SK-N-SH (cell line): ENCODE measurements around the gene RALBP1. TPM values are rescaled to one million over a fixed set of nuclear protein-coding genes. Genes with fewer than 3 reads are reported as not detected.

Source experiments
- CTCF ChIA-PET: fragments of 300-600, 350-600 bp; formaldehyde crosslinking; extraction: SDS; loops from one replicate; lab custom pipeline; 2021; lab: Yijun Ruan, JAX
- POLR2A ChIA-PET: fragments of 350-600 bp; sonication (Branson Sonifier 250); formaldehyde crosslinking; extraction: SDS; loops from one replicate; lab custom pipeline; 2020; ENCODE audit warnings: antibody characterized with exemption, inconsistent platforms; lab: Yijun Ruan, JAX
- DNase-seq: peaks from one replicate; pipeline ENCODE4 v3.0.0; 2012
- H2AFZ ChIP-seq: fragments of 200-600 bp; sonication (generic); 2 replicates; pipeline ENCODE4 v1.8.1; 2016; ENCODE audit warnings: antibody characterized with exemption, mild to moderate bottlenecking, low read depth
- H3F3A ChIP-seq: fragments of 200-600 bp; sonication (generic); replicated peaks from 2 replicates; pipeline ENCODE3; 2016; ENCODE audit warnings: antibody characterized with exemption, mild to moderate bottlenecking; ENCODE audit not compliant: insufficient read depth
- H3K27ac ChIP-seq, 2 experiments: fragments of 200-500 bp in 1 of 2; fragments of 200-600 bp in 1 of 2; sonication (Bioruptor generic) in 1 of 2; sonication (generic), shearing (Covaris generic) in 1 of 2; 2 replicates each; pipeline versions ENCODE4 v1.5.1 to v1.6.1; 2014 to 2016; ENCODE audit warnings: low read depth in 2 of 2, inconsistent platforms in 1 of 2, low read length in 1 of 2, mild to moderate bottlenecking in 1 of 2, mixed read lengths in 1 of 2
- H3K27me3 ChIP-seq: fragments of 200-600 bp; sonication (generic), shearing (Covaris generic); 2 replicates; pipeline ENCODE4 v1.6.1; 2016; ENCODE audit warnings: mixed run types; ENCODE audit not compliant: insufficient read depth
- H3K36me3 ChIP-seq, 2 experiments: fragments of 200-500 bp in 1 of 2; fragments of 200-600 bp in 1 of 2; sonication (Bioruptor generic) in 1 of 2; sonication (generic) in 1 of 2; replicated peaks in 1 of 2; 2 replicates each; pipeline versions ENCODE3 to v1.5.1; 2014 to 2016; ENCODE audit warnings: low read length in 1 of 2, mild to moderate bottlenecking in 1 of 2; ENCODE audit not compliant: insufficient read depth in 2 of 2, control insufficient read depth in 1 of 2
- H3K4me1 ChIP-seq, 2 experiments: fragments of 200-500 bp in 1 of 2; fragments of 200-600 bp in 1 of 2; sonication (Bioruptor generic) in 1 of 2; sonication (generic), shearing (Covaris generic) in 1 of 2; 2 replicates each; pipeline versions ENCODE4 v1.5.1 to v1.6.1; 2014 to 2016; ENCODE audit warnings: low read depth in 1 of 2, low read length in 1 of 2, mixed run types in 1 of 2; ENCODE audit not compliant: insufficient read depth in 2 of 2, control insufficient read depth in 1 of 2
- H3K4me2 ChIP-seq: fragments of 200-600 bp; sonication (generic), shearing (Covaris generic); 2 replicates; pipeline ENCODE4 v1.6.1; 2017; ENCODE audit warnings: mixed run types
- H3K4me3 ChIP-seq, 2 experiments: fragments of 200-500 bp in 1 of 2; fragments of 200-600 bp in 1 of 2; sonication (Bioruptor generic) in 1 of 2; sonication (generic), shearing (Covaris generic) in 1 of 2; 2 replicates each; pipeline versions ENCODE4 v1.5.1 to v1.8.1; 2014 to 2016; ENCODE audit warnings: low read depth in 2 of 2, inconsistent platforms in 1 of 2, low read length in 1 of 2, mild to moderate bottlenecking in 1 of 2, mixed read lengths in 1 of 2, moderate library complexity in 1 of 2
- H3K79me2 ChIP-seq: fragments of 200-600 bp; sonication (generic); 2 replicates; pipeline ENCODE4 v1.8.1; 2017; ENCODE audit warnings: mild to moderate bottlenecking; ENCODE audit not compliant: insufficient read depth
- H3K9ac ChIP-seq: fragments of 200-600 bp; sonication (generic); 2 replicates; pipeline ENCODE4 v1.6.1; 2017; ENCODE audit warnings: mixed run types
- H3K9me2 ChIP-seq: fragments of 200-600 bp; sonication (generic); 2 replicates; pipeline ENCODE4 v1.6.1; 2017; ENCODE audit warnings: mixed run types
- H3K9me3 ChIP-seq: fragments of 200-600 bp; sonication (generic); 2 replicates; pipeline ENCODE4 v1.6.1; 2017; ENCODE audit warnings: mixed run types, mild to moderate bottlenecking, moderate library complexity
- H4K20me1 ChIP-seq: fragments of 200-600 bp; sonication (generic); 2 replicates; pipeline ENCODE4 v1.6.1; 2017; ENCODE audit warnings: mild to moderate bottlenecking, mixed run types; ENCODE audit not compliant: insufficient read depth
- CHD2 ChIP-seq: fragments of 150-350 bp; IDR thresholded peaks from 2 replicates; pipeline ENCODE4 v1.6.1; 2018; ENCODE audit warnings: low read length; ENCODE audit not compliant: partially characterized antibody
- CTCF ChIP-seq: fragments of 200-600 bp; sonication (generic); IDR thresholded peaks from 2 replicates; pipeline ENCODE4 v1.6.1; 2017; ENCODE audit warnings: antibody characterized with exemption, mild to moderate bottlenecking, moderate library complexity
- EP300 ChIP-seq, 2 experiments: IDR thresholded peaks; 2 replicates each; pipeline versions ENCODE4 v1.4.0 to v1.6.1; 2012; ENCODE audit warnings: borderline replicate concordance in 1 of 2, low read depth in 1 of 2, low read length in 1 of 2
- EZH2phosphoT487 ChIP-seq: fragments of 200-600 bp; sonication (generic); IDR thresholded peaks from 2 replicates; pipeline ENCODE4 v1.6.1; 2017; ENCODE audit warnings: low read depth, mixed run types, mild to moderate bottlenecking, antibody characterized with exemption, moderate library complexity, borderline replicate concordance
- FOXM1 ChIP-seq: IDR thresholded peaks from 2 replicates; pipeline ENCODE4 v1.4.0; 2012; ENCODE audit warnings: low read depth, mild to moderate bottlenecking
- GABPA ChIP-seq: IDR thresholded peaks from 2 replicates; pipeline ENCODE4 v1.4.0; 2012; ENCODE audit warnings: low read depth, mild to moderate bottlenecking
- GATA2 ChIP-seq: sonication (generic); formaldehyde crosslinking; IDR thresholded peaks from 2 replicates; pipeline ENCODE4 v1.5.0; 2020; ENCODE audit warnings: mild to moderate bottlenecking, missing genetic modification reagents
- IRF3 ChIP-seq: fragments of 150-350 bp; IDR thresholded peaks from 2 replicates; pipeline ENCODE4 v1.6.1; 2016; ENCODE audit warnings: mild to moderate bottlenecking, low read depth, low read length
- JUND ChIP-seq: IDR thresholded peaks from 2 replicates; pipeline ENCODE4 v1.4.0; 2012
- NFIC ChIP-seq: IDR thresholded peaks from 2 replicates; pipeline ENCODE4 v1.4.0; 2012; ENCODE audit warnings: borderline replicate concordance
- REST ChIP-seq: IDR thresholded peaks from 2 replicates; pipeline ENCODE4 v1.6.1; 2012; ENCODE audit warnings: mild to moderate bottlenecking, low read depth, low read length, moderate library complexity
- RFX5 ChIP-seq: IDR thresholded peaks from 2 replicates; pipeline ENCODE4 v1.6.1; 2012; ENCODE audit warnings: mild to moderate bottlenecking, improper control_type of control experiment, low read length
- SMC3 ChIP-seq: IDR thresholded peaks from 2 replicates; pipeline ENCODE4 v1.6.1; 2012; ENCODE audit warnings: low read depth, low read length, improper control_type of control experiment
- TAF1 ChIP-seq: IDR thresholded peaks from 2 replicates; pipeline ENCODE4 v1.6.1; 2012; ENCODE audit warnings: low read depth, mild to moderate bottlenecking, low read length, moderate library complexity, borderline replicate concordance
- TEAD4 ChIP-seq: IDR thresholded peaks from 2 replicates; pipeline ENCODE4 v1.4.0; 2012; ENCODE audit warnings: mild to moderate bottlenecking, borderline replicate concordance; ENCODE audit not compliant: insufficient read depth
- YY1 ChIP-seq: IDR thresholded peaks from 2 replicates; pipeline ENCODE4 v1.4.0; 2012; ENCODE audit warnings: low read depth, mild to moderate bottlenecking
- WGBS: methylation state at CpG from one replicate; pipeline ENCODE4 v1.1.6; 2017; ENCODE audit warnings: low lambda C conversion rate; 5-methylcytosine and 5-hydroxymethylcytosine counted together
- polyA plus RNA-seq, 3 experiments: library from polyadenylated mRNA; depleted of rRNA; stranded (reverse); fragments of >200 nt; gene quantifications; 2 replicates each; pipeline ENCODE4 v1.2.3, GENCODE V29; 2012
- TF ChIP-seq, protein P1 (sequence below): fragments of 150-350 bp; IDR thresholded peaks from 2 replicates; pipeline ENCODE4 v1.6.1; 2017; ENCODE audit warnings: antibody characterized with exemption, low read length, low read depth, borderline replicate concordance
- TF ChIP-seq, protein P2 (sequence below): IDR thresholded peaks from 2 replicates; pipeline ENCODE4 v1.4.0; 2012; ENCODE audit warnings: low read depth, borderline replicate concordance

Gene RALBP1
- polyA plus RNA-seq, 1 of the 3 experiments (the other 2 are of a cell fraction), result 43.8 TPM

- no peaks in the 10 kb centered on the region for H3K4me1 ChIP-seq
- H3K27me3 ChIP-seq, result no peaks in the 10 kb centered on the region
- H3F3A ChIP-seq, result peaks cover 14% of the 10 kb centered on the region
- H3K36me3 ChIP-seq, result peaks cover 70 to 91% of the 10 kb centered on the region in 2 experiments
- POLR2A ChIA-PET, result no interaction called here
- no peaks in the 10 kb centered on the region for H4K20me1 ChIP-seq
- no peaks in the 10 kb centered on the region for H3K9me3 ChIP-seq
- H3K27ac ChIP-seq, result no peak overlapping the region
- WGBS, result 96% methylated on average over 7 of the region's 7 CpGs
- H3K9me2 ChIP-seq, result no peaks in the 10 kb centered on the region
- H3K4me2 ChIP-seq, result no peak overlapping the region
- H3K4me3 ChIP-seq, result no peak overlapping the region
- TF ChIP-seq, protein P1, sequence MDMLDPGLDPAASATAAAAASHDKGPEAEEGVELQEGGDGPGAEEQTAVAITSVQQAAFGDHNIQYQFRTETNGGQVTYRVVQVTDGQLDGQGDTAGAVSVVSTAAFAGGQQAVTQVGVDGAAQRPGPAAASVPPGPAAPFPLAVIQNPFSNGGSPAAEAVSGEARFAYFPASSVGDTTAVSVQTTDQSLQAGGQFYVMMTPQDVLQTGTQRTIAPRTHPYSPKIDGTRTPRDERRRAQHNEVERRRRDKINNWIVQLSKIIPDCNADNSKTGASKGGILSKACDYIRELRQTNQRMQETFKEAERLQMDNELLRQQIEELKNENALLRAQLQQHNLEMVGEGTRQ, result no peak
- TF ChIP-seq EP300 (IDR thresholded peaks at IDR 0.05; ENCODE audit: borderline replicate concordance in 1 of 2, low read depth in 1 of 2, low read length in 1 of 2) (no peak), NFIC (no peak), JUND (no peak), CHD2 (no peak), IRF3 (no peak), GABPA (no peak), EZH2phosphoT487 (no peak), REST (no peak), TEAD4 (no peak), FOXM1 (no peak), RFX5 (no peak), GATA2 (CRISPR knock-in tag) (no peak), CTCF (no peak), SMC3 (no peak), YY1 (no peak), TAF1 (no peak)
- TF ChIP-seq, protein P2, sequence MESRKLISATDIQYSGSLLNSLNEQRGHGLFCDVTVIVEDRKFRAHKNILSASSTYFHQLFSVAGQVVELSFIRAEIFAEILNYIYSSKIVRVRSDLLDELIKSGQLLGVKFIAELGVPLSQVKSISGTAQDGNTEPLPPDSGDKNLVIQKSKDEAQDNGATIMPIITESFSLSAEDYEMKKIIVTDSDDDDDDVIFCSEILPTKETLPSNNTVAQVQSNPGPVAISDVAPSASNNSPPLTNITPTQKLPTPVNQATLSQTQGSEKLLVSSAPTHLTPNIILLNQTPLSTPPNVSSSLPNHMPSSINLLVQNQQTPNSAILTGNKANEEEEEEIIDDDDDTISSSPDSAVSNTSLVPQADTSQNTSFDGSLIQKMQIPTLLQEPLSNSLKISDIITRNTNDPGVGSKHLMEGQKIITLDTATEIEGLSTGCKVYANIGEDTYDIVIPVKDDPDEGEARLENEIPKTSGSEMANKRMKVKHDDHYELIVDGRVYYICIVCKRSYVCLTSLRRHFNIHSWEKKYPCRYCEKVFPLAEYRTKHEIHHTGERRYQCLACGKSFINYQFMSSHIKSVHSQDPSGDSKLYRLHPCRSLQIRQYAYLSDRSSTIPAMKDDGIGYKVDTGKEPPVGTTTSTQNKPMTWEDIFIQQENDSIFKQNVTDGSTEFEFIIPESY, result no peak
- no peak overlapping the region for H3K9ac ChIP-seq
- DNase-seq, result no peak
- H3K79me2 ChIP-seq, result peaks cover 26% of the 10 kb centered on the region; the same call in 1 of the 2 replicates
- no peak overlapping the region for H2AFZ ChIP-seq
- CTCF ChIA-PET, result interaction anchor here (0.9 to 1.7 kb wide), 8 partner anchors 7 to 376 kb away, joined by 3 to 5 read pairs (median 4); no protein-coding TSS in a partner anchor
These were observed 99.3 kb downstream of the RALBP1 start for GRCh38 chr18:9574473-9575115.
